Hepatocyte (in vitro differentiated cells): ENCODE results near the gene PCLAF.

Source experiments
- CTCF ChIP-seq: fragments of 200-600 bp; sonication (generic); IDR thresholded peaks from 2 replicates; pipeline ENCODE4 v1.5.1; 2016; ENCODE audit warnings: antibody characterized with exemption, mild to moderate bottlenecking; ENCODE audit not compliant: poor library complexity
- EZH2phosphoT487 ChIP-seq: fragments of 200-600 bp; sonication (generic); IDR thresholded peaks from one replicate; pipeline ENCODE4 v1.6.1; 2018; ENCODE audit warnings: antibody characterized with exemption, mild to moderate bottlenecking, low read depth, moderate library complexity; ENCODE audit not compliant: unreplicated experiment, severe bottlenecking

GRCh38 chr15:64430000-64430735, 48.9 kb upstream of the PCLAF start:
- TF ChIP-seq CTCF (no peak), EZH2phosphoT487 (no peak)
